Neural cell (in vitro differentiated cells): ENCODE data around the gene UBP1.

ENCODE experiments used
- CTCF ChIP-seq: fragments of 450-650 bp; IDR thresholded peaks from 2 replicates; pipeline ENCODE4 v1.5.1; 2014; ENCODE audit warnings: antibody characterized with exemption, mild to moderate bottlenecking, moderate library complexity; ENCODE audit not compliant: poor library complexity, severe bottlenecking
- EP300 ChIP-seq: fragments of 450-650 bp; conservative IDR thresholded peaks from 2 replicates; pipeline ENCODE4 v1.6.1; 2014; ENCODE audit warnings: antibody characterized with exemption, mild to moderate bottlenecking, moderate library complexity; ENCODE audit not compliant: poor library complexity, severe bottlenecking
- POLR2AphosphoS5 ChIP-seq: IDR thresholded peaks from 2 replicates; pipeline ENCODE4 v1.6.1; 2012
- REST ChIP-seq: IDR thresholded peaks from 2 replicates; pipeline ENCODE4 v1.6.1; 2012; ENCODE audit warnings: borderline replicate concordance
- SMC3 ChIP-seq: fragments of 450-650 bp; conservative IDR thresholded peaks from 2 replicates; pipeline ENCODE4 v1.6.1; 2014; ENCODE audit warnings: antibody characterized with exemption, mild to moderate bottlenecking, moderate library complexity; ENCODE audit not compliant: poor library complexity
- TAF1 ChIP-seq: IDR thresholded peaks from 2 replicates; pipeline ENCODE4 v1.6.1; 2012; ENCODE audit warnings: low read depth

- no peak for TF ChIP-seq EP300
- no peak for TF ChIP-seq CTCF
- no peak for TF ChIP-seq SMC3
- no peak for TF ChIP-seq POLR2AphosphoS5
- no peak for TF ChIP-seq REST
- no peak for TF ChIP-seq TAF1
Observed at GRCh38 chr3:33392144-33392543, 48.1 kb downstream of the UBP1 start.
